Gastroesophageal sphincter (tissue), 3 donors: Measurements from ENCODE around the gene EXOC6B.
"Not testable (repeated sequence)": the region's sequence is repeated elsewhere in the genome, so short reads cannot be mapped to it uniquely, and the experiment has no call there.

Experiments
- POLR2A ChIP-seq, 2 donors: fragments of 450-650 bp; IDR thresholded peaks; one replicate each; pipeline ENCODE4 v1.6.1; 2017; ENCODE audit warnings: antibody characterized with exemption in 2 of 2, mild to moderate bottlenecking in 2 of 2, moderate library complexity in 1 of 2
- TF ChIP-seq, protein P1 (sequence below), 4 experiments: fragments of 200-600 bp in 2 of 4; fragments of 450-650 bp in 2 of 4; sonication (generic) in 1 of 4; IDR thresholded peaks; one replicate each; pipeline ENCODE4 v1.5.1; 2017 to 2019; ENCODE audit warnings: antibody characterized with exemption in 4 of 4, mild to moderate bottlenecking in 2 of 4, moderate library complexity in 2 of 4

DNA sequence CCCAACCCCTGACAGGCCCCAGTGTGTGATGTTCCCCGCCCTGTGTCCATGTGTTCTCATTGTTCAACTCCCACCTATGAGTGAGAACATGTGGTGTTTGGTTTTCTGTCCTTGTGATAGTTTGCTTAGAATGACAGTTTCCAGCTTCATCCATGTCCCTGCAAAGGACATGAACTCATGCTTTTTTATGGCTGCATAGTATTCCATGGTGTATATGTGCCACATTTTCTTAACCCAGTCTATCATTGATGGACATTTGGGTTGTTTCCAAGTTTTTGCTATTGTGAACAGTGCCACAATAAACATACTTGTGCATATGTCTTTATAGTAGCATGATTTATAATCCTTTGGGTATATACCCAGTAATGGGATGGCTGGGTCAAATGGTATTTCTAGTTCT is 270.9 kb downstream of the EXOC6B start:
- TF ChIP-seq, protein P1, sequence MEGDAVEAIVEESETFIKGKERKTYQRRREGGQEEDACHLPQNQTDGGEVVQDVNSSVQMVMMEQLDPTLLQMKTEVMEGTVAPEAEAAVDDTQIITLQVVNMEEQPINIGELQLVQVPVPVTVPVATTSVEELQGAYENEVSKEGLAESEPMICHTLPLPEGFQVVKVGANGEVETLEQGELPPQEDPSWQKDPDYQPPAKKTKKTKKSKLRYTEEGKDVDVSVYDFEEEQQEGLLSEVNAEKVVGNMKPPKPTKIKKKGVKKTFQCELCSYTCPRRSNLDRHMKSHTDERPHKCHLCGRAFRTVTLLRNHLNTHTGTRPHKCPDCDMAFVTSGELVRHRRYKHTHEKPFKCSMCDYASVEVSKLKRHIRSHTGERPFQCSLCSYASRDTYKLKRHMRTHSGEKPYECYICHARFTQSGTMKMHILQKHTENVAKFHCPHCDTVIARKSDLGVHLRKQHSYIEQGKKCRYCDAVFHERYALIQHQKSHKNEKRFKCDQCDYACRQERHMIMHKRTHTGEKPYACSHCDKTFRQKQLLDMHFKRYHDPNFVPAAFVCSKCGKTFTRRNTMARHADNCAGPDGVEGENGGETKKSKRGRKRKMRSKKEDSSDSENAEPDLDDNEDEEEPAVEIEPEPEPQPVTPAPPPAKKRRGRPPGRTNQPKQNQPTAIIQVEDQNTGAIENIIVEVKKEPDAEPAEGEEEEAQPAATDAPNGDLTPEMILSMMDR (IDR thresholded peaks at IDR 0.05) = not testable (repeated sequence)
- TF ChIP-seq POLR2A (IDR thresholded peaks at IDR 0.05) = not testable (repeated sequence)
